Neural cell (in vitro differentiated cells): ENCODE results near the gene NTHL1. TPM values are rescaled to one million over a fixed set of nuclear protein-coding genes. Genes with fewer than 3 reads are reported as not detected.

Source experiments
- H2AFZ ChIP-seq: fragments of 200-600, 300-800 bp; sonication (generic), shearing (Covaris generic); 2 replicates; pipeline ENCODE4 v1.6.0; 2014; ENCODE audit warnings: low read depth, mild to moderate bottlenecking, antibody characterized with exemption, low read length, moderate library complexity
- H3F3A ChIP-seq: fragments of 200-600 bp; shearing (Covaris generic); 2 replicates; pipeline ENCODE4 v1.6.1; 2016; ENCODE audit warnings: mild to moderate bottlenecking, moderate library complexity, mixed read lengths, antibody characterized with exemption, low read length; ENCODE audit not compliant: insufficient read depth, poor library complexity, severe bottlenecking
- H3K27ac ChIP-seq: fragments of 200-600, 300-800 bp; sonication (generic), shearing (Covaris generic); 2 replicates; pipeline ENCODE4 v1.5.1; 2014; ENCODE audit warnings: mild to moderate bottlenecking, low read length, moderate library complexity
- H3K27me3 ChIP-seq: fragments of 300-800, 200-600 bp; sonication (generic), shearing (Covaris generic); 2 replicates; pipeline ENCODE4 v1.6.0; 2014; ENCODE audit warnings: mild to moderate bottlenecking, low read depth, low read length, moderate library complexity; ENCODE audit not compliant: insufficient read depth
- H3K36me3 ChIP-seq: fragments of 300-800, 200-600 bp; sonication (generic), shearing (Covaris generic); 2 replicates; pipeline ENCODE4 v1.5.1; 2014; ENCODE audit warnings: mild to moderate bottlenecking, antibody characterized with exemption, low read length, moderate library complexity; ENCODE audit not compliant: insufficient read depth
- H3K4me2 ChIP-seq: fragments of 300-800, 200-600 bp; sonication (generic), shearing (Covaris generic); 2 replicates; pipeline ENCODE4 v1.6.0; 2014; ENCODE audit warnings: mild to moderate bottlenecking, low read length
- H3K4me3 ChIP-seq: fragments of 300-800, 200-600 bp; sonication (generic), shearing (Covaris generic); 2 replicates; pipeline ENCODE4 v1.5.1; 2014; ENCODE audit warnings: mild to moderate bottlenecking, low read length, moderate library complexity
- H3K79me2 ChIP-seq: fragments of 200-600 bp; shearing (Covaris generic); replicated peaks from 2 replicates; pipeline ENCODE4 v1.6.0; 2014; ENCODE audit warnings: mild to moderate bottlenecking, low read length, moderate library complexity; ENCODE audit not compliant: insufficient read depth
- H3K9ac ChIP-seq: fragments of 300-800, 200-600 bp; sonication (generic), shearing (Covaris generic); 2 replicates; pipeline ENCODE4 v1.6.1; 2016; ENCODE audit warnings: mild to moderate bottlenecking, low read length, mixed read lengths
- H3K9me2 ChIP-seq: fragments of 200-600 bp; shearing (Covaris generic); 2 replicates; pipeline ENCODE4 v1.6.1; 2016; ENCODE audit warnings: mild to moderate bottlenecking, low read length, mixed read lengths; ENCODE audit not compliant: insufficient read depth
- H3K9me3 ChIP-seq: fragments of 200-600, 300-800 bp; sonication (generic), shearing (Covaris generic); 2 replicates; pipeline ENCODE4 v1.6.1; 2016; ENCODE audit warnings: mild to moderate bottlenecking, mixed run types, low read length, moderate library complexity, mixed read lengths
- H4K20me1 ChIP-seq: fragments of 200-600 bp; shearing (Covaris generic); 2 replicates; pipeline ENCODE4 v1.6.1; 2016; ENCODE audit warnings: mild to moderate bottlenecking, mixed run types; ENCODE audit not compliant: insufficient read depth
- CTCF ChIP-seq: fragments of 450-650 bp; IDR thresholded peaks from 2 replicates; pipeline ENCODE4 v1.5.1; 2014; ENCODE audit warnings: antibody characterized with exemption, mild to moderate bottlenecking, moderate library complexity; ENCODE audit not compliant: poor library complexity, severe bottlenecking
- EP300 ChIP-seq: fragments of 450-650 bp; conservative IDR thresholded peaks from 2 replicates; pipeline ENCODE4 v1.6.1; 2014; ENCODE audit warnings: antibody characterized with exemption, mild to moderate bottlenecking, moderate library complexity; ENCODE audit not compliant: poor library complexity, severe bottlenecking
- EZH2 ChIP-seq: fragments of 200-600, 300-800 bp; shearing (Covaris generic), sonication (generic); IDR thresholded peaks from 2 replicates; pipeline ENCODE4 v1.6.1; 2014; ENCODE audit warnings: antibody characterized with exemption, low read length, borderline replicate concordance, mild to moderate bottlenecking; ENCODE audit not compliant: insufficient read depth, poor library complexity, severe bottlenecking
- MXI1 ChIP-seq: fragments of 450-650 bp; conservative IDR thresholded peaks from 2 replicates; pipeline ENCODE4 v1.6.1; 2014; ENCODE audit warnings: antibody characterized with exemption, mild to moderate bottlenecking; ENCODE audit not compliant: poor library complexity, severe bottlenecking
- POLR2AphosphoS5 ChIP-seq: IDR thresholded peaks from 2 replicates; pipeline ENCODE4 v1.6.1; 2012
- RAD21 ChIP-seq: fragments of 450-650 bp; conservative IDR thresholded peaks from 2 replicates; pipeline ENCODE4 v1.6.1; 2014; ENCODE audit warnings: antibody characterized with exemption, mild to moderate bottlenecking, moderate library complexity
- REST ChIP-seq: IDR thresholded peaks from 2 replicates; pipeline ENCODE4 v1.6.1; 2012; ENCODE audit warnings: borderline replicate concordance
- SMC3 ChIP-seq: fragments of 450-650 bp; conservative IDR thresholded peaks from 2 replicates; pipeline ENCODE4 v1.6.1; 2014; ENCODE audit warnings: antibody characterized with exemption, mild to moderate bottlenecking, moderate library complexity; ENCODE audit not compliant: poor library complexity
- TAF1 ChIP-seq: IDR thresholded peaks from 2 replicates; pipeline ENCODE4 v1.6.1; 2012; ENCODE audit warnings: low read depth
- polyA plus RNA-seq: library from polyadenylated mRNA; depleted of rRNA; stranded (reverse); fragments of >200 nt; gene quantifications from 2 replicates; pipeline ENCODE4 v1.2.3, GENCODE V29; 2014

The NTHL1 gene
- polyA plus RNA-seq, 1 donor from 2014 or later: 43.1 TPM

- no peak overlapping the region for H3K27ac ChIP-seq
- H3F3A ChIP-seq: no peaks in the 10 kb centered on the region
- no peak overlapping the region for H3K9ac ChIP-seq
- H4K20me1 ChIP-seq: no peaks in the 10 kb centered on the region
- no peaks in the 10 kb centered on the region for H3K36me3 ChIP-seq
- H3K4me3 ChIP-seq: no peak overlapping the region
- H3K9me3 ChIP-seq: no peaks in the 10 kb centered on the region
- no peaks in the 10 kb centered on the region for H3K79me2 ChIP-seq
- H2AFZ ChIP-seq: no peak overlapping the region
- TF ChIP-seq MXI1: no peak
- no peak for TF ChIP-seq RAD21
- TF ChIP-seq REST: no peak
- TF ChIP-seq EP300: no peak
- no peak for TF ChIP-seq TAF1
- TF ChIP-seq EZH2: no peak
- TF ChIP-seq SMC3: no peak
- TF ChIP-seq POLR2AphosphoS5: no peak
- no peak for TF ChIP-seq CTCF
- H3K4me2 ChIP-seq: no peak overlapping the region
- H3K9me2 ChIP-seq: no peaks in the 10 kb centered on the region
- H3K27me3 ChIP-seq: no peaks in the 10 kb centered on the region
Observed at GRCh38 chr16:2078691-2079090, 31.1 kb upstream of the NTHL1 start.

- Histone ChIP-seq H3K4me3 (no peak overlapping the region), H3K79me2 (no peaks in the 10 kb centered on the region), H3K4me2 (no peak overlapping the region), H3K9me3 (no peaks in the 10 kb centered on the region), H3F3A (no peaks in the 10 kb centered on the region), H2AFZ (no peak overlapping the region), H3K27me3 (no peaks in the 10 kb centered on the region), H3K9me2 (no peaks in the 10 kb centered on the region), H3K27ac (no peak overlapping the region), H3K9ac (no peak overlapping the region), H4K20me1 (no peaks in the 10 kb centered on the region), H3K36me3 (no peaks in the 10 kb centered on the region)
- no peak for TF ChIP-seq POLR2AphosphoS5
- no peak for TF ChIP-seq EP300
- TF ChIP-seq RAD21: no peak
- no peak for TF ChIP-seq SMC3
- no peak for TF ChIP-seq REST
- TF ChIP-seq EZH2: no peak
- no peak for TF ChIP-seq CTCF
- no peak for TF ChIP-seq TAF1
- TF ChIP-seq MXI1: no peak
Observed at GRCh38 chr16:2078096-2078495, 30.5 kb upstream of the NTHL1 start.
